Measurements from ENCODE around the gene ERICH3. TPM values are rescaled to one million over a fixed set of nuclear protein-coding genes. Genes with fewer than 3 reads are reported as not detected.
"Not testable (repeated sequence)": the region's sequence is repeated elsewhere in the genome, so short reads cannot be mapped to it uniquely, and the experiment has no call there.

Gene ERICH3
- total RNA-seq, 1 donor = under 0.01 TPM

DNA sequence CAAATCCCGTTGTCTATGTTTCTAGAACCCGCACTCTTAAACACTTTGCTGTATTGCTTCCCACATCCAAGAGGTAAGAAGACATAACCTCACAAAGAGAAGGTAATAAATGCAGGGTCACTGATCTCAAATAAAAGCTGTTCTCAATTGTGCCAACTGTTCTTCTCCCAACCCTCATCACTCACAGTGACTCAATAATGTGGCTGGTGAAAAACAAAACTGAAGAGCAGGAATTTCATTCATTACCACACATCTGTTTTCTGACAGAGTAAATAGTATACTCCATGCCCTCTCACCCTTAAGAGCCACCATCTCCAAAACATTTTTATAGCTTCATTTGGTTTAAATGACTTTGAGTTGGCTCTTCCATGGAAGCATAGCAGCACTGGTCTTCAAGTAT lies 6.2 kb upstream of the ERICH3 start:
- no peak for DNase-seq (ENCODE audit: low read depth in 2 of 3, low spot score in 2 of 3)

DNA sequence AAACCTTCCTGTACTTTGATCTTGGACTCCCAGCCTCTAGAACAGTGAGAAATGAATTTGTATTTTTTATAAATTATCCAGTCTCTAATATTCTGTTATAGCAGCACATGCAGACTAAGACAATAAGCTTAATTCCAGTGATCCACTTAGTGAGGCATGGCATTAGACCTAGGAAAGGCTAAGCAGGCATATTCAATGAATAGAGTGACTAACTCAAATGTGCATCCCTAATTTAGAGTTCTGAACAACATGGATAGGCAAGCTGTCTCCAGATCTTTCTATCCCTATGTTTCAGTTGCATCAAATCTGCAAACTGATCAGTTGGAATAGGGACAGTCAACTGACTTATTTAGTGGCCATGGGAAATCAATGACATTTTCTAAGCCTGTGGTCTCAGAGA lies 4.3 kb upstream of the ERICH3 start:
- DNase-seq (ENCODE audit: low read depth in 2 of 3, low spot score in 2 of 3) = no peak

DNA sequence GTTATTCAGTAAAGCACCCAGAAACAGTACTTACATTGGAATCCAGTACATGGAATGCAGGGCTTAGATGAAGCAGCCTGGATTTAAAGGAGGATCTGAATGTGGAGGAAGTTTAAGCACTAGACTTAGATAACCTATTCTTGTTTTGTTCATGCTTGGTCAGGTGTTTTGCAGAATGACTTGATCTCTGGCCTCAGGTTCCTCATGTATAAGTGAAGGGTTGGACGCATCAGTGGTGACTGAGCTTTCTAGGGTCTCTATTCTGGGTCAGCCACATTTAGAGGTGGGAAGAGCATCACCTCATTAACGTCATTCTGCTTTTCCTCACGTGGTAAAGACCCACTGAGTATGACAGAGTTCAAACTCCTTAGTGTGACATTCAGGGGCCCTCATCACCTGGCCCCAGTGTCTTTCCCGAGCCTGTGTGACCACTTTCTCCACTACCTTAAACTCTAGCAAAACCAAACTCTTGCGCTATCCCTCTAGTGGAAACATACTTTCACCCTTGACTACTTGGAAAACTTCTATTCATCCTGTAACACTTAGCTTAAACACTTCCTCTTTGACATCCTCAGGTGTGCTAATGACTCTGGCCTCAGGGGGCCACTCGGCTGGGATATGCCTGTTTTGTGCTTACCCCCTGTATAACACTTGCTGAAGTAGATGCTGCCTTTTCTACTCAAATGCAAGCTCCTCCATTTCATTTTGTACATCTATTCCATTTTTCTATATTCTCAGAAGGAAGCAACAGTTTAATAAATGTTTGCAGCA lies 871 bp upstream of the ERICH3 start:
- no peak for DNase-seq (ENCODE audit: low read depth in 2 of 3, low spot score in 2 of 3)

DNA sequence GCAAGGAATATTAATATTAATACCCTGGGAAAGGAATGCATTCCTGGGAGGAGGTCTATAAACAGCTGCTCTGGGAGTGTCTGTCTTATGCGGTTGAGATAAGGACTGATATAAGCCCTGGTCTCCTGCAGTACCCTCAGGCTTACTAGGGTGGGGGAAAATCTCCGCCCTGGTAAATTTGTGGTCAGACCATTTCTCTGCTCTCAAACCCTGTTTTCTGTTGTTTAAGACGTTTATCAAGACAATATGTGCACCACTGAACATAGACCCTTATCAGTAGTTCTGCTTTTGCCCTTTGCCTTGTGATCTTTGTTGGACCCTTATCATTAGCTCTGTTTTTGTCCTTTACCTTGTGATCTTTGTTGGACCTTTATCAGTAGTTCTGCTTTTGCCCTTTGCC lies 2.7 kb downstream of the ERICH3 start:
- DNase-seq (ENCODE audit: low read depth in 2 of 3, low spot score in 2 of 3) = not testable (repeated sequence)

DNA sequence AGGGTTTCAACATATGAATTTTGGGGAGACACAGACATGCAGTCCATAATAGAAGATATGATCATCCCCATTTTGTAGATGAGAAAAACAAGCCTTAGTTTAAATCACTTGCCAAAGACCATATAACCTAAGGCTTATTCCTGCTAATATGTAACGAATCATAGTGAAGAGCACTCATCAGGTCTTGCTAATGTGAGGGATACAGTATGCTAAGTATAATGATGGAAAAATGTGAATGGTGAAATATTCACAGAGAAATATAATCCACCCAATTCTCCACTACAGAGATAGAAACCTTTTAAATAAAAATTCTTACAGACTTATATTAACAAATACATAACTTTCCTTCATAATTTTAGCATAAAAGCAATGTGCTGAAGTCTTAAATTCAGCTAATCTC lies 18.9 kb downstream of the ERICH3 start:
- DNase-seq (ENCODE audit: low read depth in 2 of 3, low spot score in 2 of 3) = no peak

DNA sequence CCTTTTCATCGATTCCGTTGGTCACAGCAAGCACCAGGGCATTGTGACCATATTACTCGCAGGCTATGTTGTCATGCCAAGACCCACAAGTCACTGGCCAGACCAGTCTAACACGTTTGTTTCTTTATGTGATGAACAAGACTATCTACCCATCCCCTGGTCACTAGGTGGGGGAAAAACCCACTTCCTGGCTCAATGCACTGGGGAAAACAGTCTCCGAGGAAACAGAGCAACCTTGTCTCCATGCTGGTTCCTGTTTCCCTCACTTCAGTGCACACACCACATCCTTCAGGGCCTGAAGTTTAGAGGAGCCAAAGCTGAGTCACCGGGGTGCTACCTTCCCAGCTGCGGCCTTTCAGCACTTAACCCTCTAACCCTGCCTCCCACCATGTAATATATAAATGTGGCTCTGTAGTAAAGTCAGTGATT lies 20.9 kb downstream of the ERICH3 start:
- DNase-seq (ENCODE audit: low read depth in 2 of 3, low spot score in 2 of 3) = peak in 2 of 3 donors; percentile 25 to 58

DNA sequence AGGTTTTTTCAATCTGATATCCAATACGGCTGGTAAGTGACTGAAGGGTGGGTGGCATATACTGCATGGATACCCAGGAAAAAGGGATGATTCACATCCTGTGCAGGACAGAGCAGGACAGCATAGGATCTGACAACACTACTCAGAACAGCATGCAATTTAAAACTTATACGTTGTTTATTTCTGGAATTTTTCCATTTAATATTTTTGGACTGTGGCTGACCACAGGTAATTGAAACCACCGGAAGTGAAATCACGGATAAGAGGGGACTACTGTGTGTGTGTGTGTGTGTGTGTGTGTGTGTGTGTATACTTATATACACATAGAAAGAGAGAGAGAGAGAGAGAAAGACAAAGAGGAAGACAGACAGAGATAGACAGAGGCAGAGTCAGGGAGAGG lies 23.0 kb downstream of the ERICH3 start:
- no peak for DNase-seq (ENCODE audit: low read depth in 2 of 3, low spot score in 2 of 3)

GRCh38 chr1:74641876-74642275 lies 31.7 kb downstream of the ERICH3 start:
- DNase-seq (ENCODE audit: low read depth in 2 of 3, low spot score in 2 of 3) = no peak

DNA sequence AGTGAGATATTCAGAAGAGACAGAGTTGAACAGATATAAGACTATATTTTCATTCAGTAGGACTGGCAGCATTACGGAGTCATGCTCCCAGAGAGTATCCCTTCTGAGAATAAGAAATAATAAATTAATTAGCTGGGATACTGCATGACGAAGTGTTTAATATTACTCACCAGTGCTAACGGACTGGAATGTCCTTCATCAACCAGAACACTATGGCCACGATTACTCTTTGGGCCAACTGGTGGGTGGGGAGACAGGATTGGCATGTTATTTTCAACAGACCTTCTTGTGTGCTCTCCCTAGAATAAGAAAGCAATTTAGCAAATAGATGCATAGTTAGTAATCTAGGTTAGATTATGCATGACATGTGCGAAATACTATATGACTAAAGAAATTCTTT lies 32.4 kb downstream of the ERICH3 start:
- no peak for DNase-seq (ENCODE audit: low read depth in 2 of 3, low spot score in 2 of 3)

GRCh38 chr1:74637296-74637695 lies 36.3 kb downstream of the ERICH3 start:
- DNase-seq (ENCODE audit: low read depth in 2 of 3, low spot score in 2 of 3) = no peak

- DNase-seq (ENCODE audit: low read depth in 2 of 3, low spot score in 2 of 3) = no peak
Observed at GRCh38 chr1:74629283-74629682, 44.3 kb downstream of the ERICH3 start.

- DNase-seq (ENCODE audit: low read depth in 2 of 3, low spot score in 2 of 3) = no peak
Observed at GRCh38 chr1:74623716-74624115, 49.9 kb downstream of the ERICH3 start.

DNA sequence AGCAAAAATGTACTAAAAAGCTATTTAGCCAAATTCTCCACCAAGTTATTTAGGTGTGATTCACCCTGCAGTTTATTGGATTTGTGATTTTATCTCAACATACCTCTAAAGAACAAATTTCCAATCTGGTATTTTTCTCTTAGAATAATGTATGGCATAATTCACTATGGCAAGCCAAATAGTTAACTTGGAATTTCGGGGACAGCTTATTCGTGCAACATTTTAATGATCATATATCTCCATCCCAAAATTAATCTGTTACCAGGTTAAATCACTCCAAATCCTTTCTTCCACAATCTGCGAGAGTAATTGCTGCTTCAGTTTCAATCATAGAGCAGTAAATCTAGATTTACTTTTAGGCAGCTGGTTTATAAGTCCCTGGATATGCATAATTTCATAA lies 53.4 kb downstream of the ERICH3 start:
- no peak for DNase-seq (ENCODE audit: low read depth in 2 of 3, low spot score in 2 of 3)

GRCh38 chr1:74618974-74619373 lies 54.6 kb downstream of the ERICH3 start:
- no peak for DNase-seq (ENCODE audit: low read depth in 2 of 3, low spot score in 2 of 3)

GRCh38 chr1:74613894-74614293 lies 59.7 kb downstream of the ERICH3 start:
- DNase-seq (ENCODE audit: low read depth in 2 of 3, low spot score in 2 of 3) = no peak

- DNase-seq (ENCODE audit: low read depth in 2 of 3, low spot score in 2 of 3) = no peak
Observed at GRCh38 chr1:74611887-74612286, 61.7 kb downstream of the ERICH3 start.

GRCh38 chr1:74610961-74611360 lies 62.6 kb downstream of the ERICH3 start:
- no peak for DNase-seq (ENCODE audit: low read depth in 2 of 3, low spot score in 2 of 3)

GRCh38 chr1:74609810-74610371 lies 63.7 kb downstream of the ERICH3 start:
- no peak for DNase-seq (ENCODE audit: low read depth in 2 of 3, low spot score in 2 of 3)

DNA sequence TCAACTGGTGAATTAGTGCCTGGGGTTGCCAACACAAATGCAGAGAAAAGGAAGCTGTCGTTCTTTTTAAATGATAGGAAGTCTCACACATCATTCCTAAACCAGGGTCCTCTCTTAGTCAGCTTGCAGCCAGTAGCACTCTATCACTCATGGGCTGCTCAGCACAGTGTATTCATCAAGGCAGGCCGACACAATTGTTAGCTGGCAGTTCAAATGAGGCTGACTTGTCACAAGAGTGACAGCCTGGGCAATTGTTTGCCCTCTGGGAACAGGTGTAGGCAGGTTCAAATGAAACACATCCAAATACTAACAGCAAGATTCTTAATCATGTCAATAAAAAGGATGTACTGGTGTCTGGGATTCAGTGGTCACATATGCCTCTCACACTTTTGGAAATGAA lies 76.9 kb downstream of the ERICH3 start:
- DNase-seq (ENCODE audit: low read depth in 2 of 3, low spot score in 2 of 3) = no peak

DNA sequence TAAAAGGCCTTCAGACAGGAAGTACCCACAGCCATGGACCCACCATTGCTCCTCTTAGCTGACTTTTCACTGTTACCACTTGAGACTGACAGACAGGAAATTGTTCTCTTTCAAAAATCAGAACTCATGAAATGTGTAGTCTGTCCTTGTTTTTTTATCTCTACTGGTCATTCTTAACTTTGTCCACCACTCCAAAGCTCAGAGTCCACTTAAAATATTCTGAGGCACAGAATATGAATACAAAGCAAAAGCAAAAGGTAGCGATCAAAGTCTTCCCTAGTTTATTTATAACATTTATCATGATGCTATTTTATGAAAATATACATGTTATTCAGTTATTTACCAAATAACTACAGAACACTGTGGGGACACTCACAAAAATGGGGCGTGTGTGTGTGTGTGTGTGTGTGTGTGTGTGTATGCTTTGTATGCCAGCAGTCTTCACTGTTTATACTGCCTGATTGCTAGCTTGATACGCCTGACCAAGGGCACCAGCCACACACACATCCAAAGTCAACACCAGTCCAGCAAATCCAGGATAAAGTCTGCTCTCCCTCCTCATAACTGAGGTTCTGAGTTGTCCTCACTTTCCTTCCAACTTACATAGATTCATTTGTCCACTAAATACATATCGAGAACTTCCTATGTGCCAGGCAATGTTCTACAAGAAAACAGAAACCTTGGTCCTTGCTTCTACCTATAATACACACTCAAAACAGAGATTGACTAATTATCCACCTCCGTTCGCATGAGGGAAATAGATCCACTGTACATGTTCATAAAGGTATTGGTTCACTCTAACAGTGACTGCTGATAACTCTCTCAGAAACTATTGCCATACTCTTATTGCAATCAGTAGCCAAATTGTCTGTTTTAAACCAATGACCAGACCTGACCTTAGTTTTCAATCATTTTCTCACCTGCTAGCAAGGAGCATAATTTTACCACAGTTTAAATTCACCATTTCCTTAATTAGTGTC lies 79.4 kb downstream of the ERICH3 start:
- DNase-seq (ENCODE audit: low read depth in 2 of 3, low spot score in 2 of 3) = no peak

GRCh38 chr1:74592580-74593355 lies 80.8 kb downstream of the ERICH3 start:
- DNase-seq (ENCODE audit: low read depth in 2 of 3, low spot score in 2 of 3) = no peak
